Esophagus squamous epithelium (tissue), 5 donors: Measurements from ENCODE around the gene PHF21B. TPM values are rescaled to one million over a fixed set of nuclear protein-coding genes. Genes with fewer than 3 reads are reported as not detected.

Experiments
- DNase-seq: peaks from one replicate; lab custom pipeline; 2025; lab: John Stamatoyannopoulos, UW
- H3K27ac ChIP-seq, 4 donors: fragments of 200-600 bp; sonication (generic); one replicate each; pipeline ENCODE4 v1.5.1; 2016 to 2019; ENCODE audit warnings: mild to moderate bottlenecking in 1 of 4
- H3K27me3 ChIP-seq, 4 donors: fragments of 200-600 bp; sonication (generic); 1 replicate in 3 of 4; 2 replicates in 1 of 4; pipeline versions ENCODE4 v1.5.1 to v1.6.0; 2017 to 2021; ENCODE audit warnings: antibody characterized with exemption in 1 of 4
- H3K36me3 ChIP-seq, 3 donors: fragments of 200-600 bp; sonication (generic); one replicate each; pipeline ENCODE4 v1.5.1; 2016 to 2019
- H3K4me1 ChIP-seq, 3 donors: fragments of 200-600 bp; sonication (generic); one replicate each; pipeline ENCODE4 v1.5.1; 2017 to 2019
- H3K4me3 ChIP-seq, 4 donors: fragments of 200-600 bp; sonication (generic); 1 replicate in 3 of 4; 2 replicates in 1 of 4; pipeline ENCODE4 v1.5.1; 2016 to 2019; ENCODE audit warnings: mild to moderate bottlenecking in 2 of 4, moderate library complexity in 1 of 4
- H3K9me3 ChIP-seq, 3 donors: fragments of 200-600 bp; sonication (generic); one replicate each; pipeline ENCODE4 v1.5.1; 2016 to 2019
- POLR2A ChIP-seq, 4 donors: fragments of 450-650 bp; IDR thresholded peaks; one replicate each; pipeline ENCODE4 v1.6.1; 2017; ENCODE audit warnings: antibody characterized with exemption in 4 of 4, mild to moderate bottlenecking in 4 of 4, moderate library complexity in 3 of 4
- WGBS, 2 donors: methylation state at CpG; one replicate each; pipeline ENCODE4 v1.1.5; 2018; 5-methylcytosine and 5-hydroxymethylcytosine counted together
- intact Hi-C: fragments of 100-400 bp; cut with DNase I; formaldehyde crosslinking; loops from one replicate; pipeline ENCODE4 v1.15.0; 2022
- total RNA-seq, 4 donors: library from RNA; depleted of rRNA; stranded (reverse); fragments of >200 nt; gene quantifications; one replicate each; pipeline ENCODE4 v1.1.0, GENCODE V29; 2016
- TF ChIP-seq, protein P1 (sequence below), 6 experiments: fragments of 450-650 bp in 4 of 6; fragments of 200-600 bp in 2 of 6; sonication (generic) in 2 of 6; IDR thresholded peaks; one replicate each; pipeline ENCODE4 v1.5.1; 2016 to 2019; ENCODE audit warnings: antibody characterized with exemption in 6 of 6, mild to moderate bottlenecking in 4 of 6, moderate library complexity in 4 of 6
- donor health status: DM: yes; HTN: yes; CAD: no.

The PHF21B gene
- under 1 TPM in 2 of 4 donors, not detected in 2; 0.04 to 0.19 TPM for total RNA-seq

- Histone ChIP-seq H3K27me3 (peaks cover 6 to 99% (median 10%) of the 10 kb centered on the region in 4 donors), H3K27ac (peak within 1 kb of the TSS in 3 of 4 donors; percentile 45 to 83 (median 58)), H3K36me3 (no peaks in the 10 kb centered on the region), H3K9me3 (no peaks in the 10 kb centered on the region), H3K4me3 (peak within 1 kb of the TSS; percentile 28 to 69 (median 48)), H3K4me1 (peaks cover 28 to 51% (median 34%) of the 10 kb centered on the region in 3 donors)
- TF ChIP-seq, protein P1, sequence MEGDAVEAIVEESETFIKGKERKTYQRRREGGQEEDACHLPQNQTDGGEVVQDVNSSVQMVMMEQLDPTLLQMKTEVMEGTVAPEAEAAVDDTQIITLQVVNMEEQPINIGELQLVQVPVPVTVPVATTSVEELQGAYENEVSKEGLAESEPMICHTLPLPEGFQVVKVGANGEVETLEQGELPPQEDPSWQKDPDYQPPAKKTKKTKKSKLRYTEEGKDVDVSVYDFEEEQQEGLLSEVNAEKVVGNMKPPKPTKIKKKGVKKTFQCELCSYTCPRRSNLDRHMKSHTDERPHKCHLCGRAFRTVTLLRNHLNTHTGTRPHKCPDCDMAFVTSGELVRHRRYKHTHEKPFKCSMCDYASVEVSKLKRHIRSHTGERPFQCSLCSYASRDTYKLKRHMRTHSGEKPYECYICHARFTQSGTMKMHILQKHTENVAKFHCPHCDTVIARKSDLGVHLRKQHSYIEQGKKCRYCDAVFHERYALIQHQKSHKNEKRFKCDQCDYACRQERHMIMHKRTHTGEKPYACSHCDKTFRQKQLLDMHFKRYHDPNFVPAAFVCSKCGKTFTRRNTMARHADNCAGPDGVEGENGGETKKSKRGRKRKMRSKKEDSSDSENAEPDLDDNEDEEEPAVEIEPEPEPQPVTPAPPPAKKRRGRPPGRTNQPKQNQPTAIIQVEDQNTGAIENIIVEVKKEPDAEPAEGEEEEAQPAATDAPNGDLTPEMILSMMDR (IDR thresholded peaks at IDR 0.05) = no peak
- no peak for TF ChIP-seq POLR2A (IDR thresholded peaks at IDR 0.05)
- intact Hi-C loops = no loop called here
- WGBS, 2 donors = 1 to 2% methylated on average over 18 to 26 of the region's 121 CpGs
- DNase-seq = no peak
Observed at GRCh38 chr22:45009606-45010531, at the start of gene PHF21B. Gene PHF21B, minus strand, starts transcription at chr22:45010005. Its CDS starts 456 bp downstream, at chr22:45009549.

- no peak for TF ChIP-seq POLR2A (IDR thresholded peaks at IDR 0.05)
- TF ChIP-seq, protein P1 (IDR thresholded peaks at IDR 0.05) = no peak
- no peak overlapping the region for H3K4me3 ChIP-seq
- WGBS, 2 donors = 81 to 82% methylated on average over 2 to 4 of the region's 5 CpGs
- H3K4me1 ChIP-seq = no peaks in the 10 kb centered on the region
- no peaks in the 10 kb centered on the region for H3K36me3 ChIP-seq
- no peak overlapping the region for H3K27ac ChIP-seq
- H3K9me3 ChIP-seq = no peaks in the 10 kb centered on the region
- intact Hi-C loops = no loop called here
- no peak for DNase-seq
- peaks cover 0 to 20% (median 0%) of the 10 kb centered on the region in 4 donors for H3K27me3 ChIP-seq
Observed at GRCh38 chr22:45059296-45059695, 49.5 kb upstream of the PHF21B start.

GRCh38 chr22:45058622-45058912 lies 48.8 kb upstream of the PHF21B start:
- no peak overlapping the region for H3K27ac ChIP-seq
- TF ChIP-seq, protein P1 (IDR thresholded peaks at IDR 0.05) = no peak
- no peak for TF ChIP-seq POLR2A (IDR thresholded peaks at IDR 0.05)
- H3K36me3 ChIP-seq = no peaks in the 10 kb centered on the region
- DNase-seq = no peak
- no peaks in the 10 kb centered on the region for H3K4me1 ChIP-seq
- intact Hi-C loops = no loop called here
- no peak overlapping the region for H3K4me3 ChIP-seq
- H3K27me3 ChIP-seq = peaks cover 0 to 21% (median 0%) of the 10 kb centered on the region in 4 donors
- 75 to 90% methylated on average over 2 of the region's 2 CpGs for WGBS, 2 donors
- H3K9me3 ChIP-seq = no peaks in the 10 kb centered on the region

GRCh38 chr22:45055936-45056335 lies 46.1 kb upstream of the PHF21B start:
- H3K27me3 ChIP-seq = peaks cover 0 to 28% (median 0%) of the 10 kb centered on the region in 4 donors
- intact Hi-C loops = no loop called here
- 78 to 79% methylated on average over 15 of the region's 15 CpGs for WGBS, 2 donors

More at GRCh38 chr22:45055936-45056335, 46.1 kb upstream of the PHF21B start:
- H3K36me3 ChIP-seq = no peaks in the 10 kb centered on the region
- no peaks in the 10 kb centered on the region for H3K4me1 ChIP-seq
- H3K9me3 ChIP-seq = no peaks in the 10 kb centered on the region
- H3K4me3 ChIP-seq = no peak overlapping the region
- H3K27ac ChIP-seq = no peak overlapping the region
- TF ChIP-seq, protein P1 (IDR thresholded peaks at IDR 0.05) = no peak
- TF ChIP-seq POLR2A (IDR thresholded peaks at IDR 0.05) = no peak
- no peak for DNase-seq
